ENCODE results near the gene SNRNP200.

SNRNP200 gene

GRCh38 chr2:96249654-96250053, 55.7 kb downstream of the SNRNP200 start:
- no peak overlapping the region for H3K4me3 ChIP-seq (ENCODE audit: control insufficient read depth, low read depth, low read length)
- TF ChIP-seq CTCF (conservative IDR thresholded peaks at IDR 0.05; ENCODE audit: control insufficient read depth, insufficient read depth, low read depth, low read length), result no peak
- DNase-seq (ENCODE audit: low read depth), result peak; percentile 93

GRCh38 chr2:96248624-96249023, 56.7 kb downstream of the SNRNP200 start:
- no peak for TF ChIP-seq CTCF (conservative IDR thresholded peaks at IDR 0.05; ENCODE audit: control insufficient read depth, insufficient read depth, low read depth, low read length)
- H3K4me3 ChIP-seq (ENCODE audit: control insufficient read depth, low read depth, low read length), result no peak overlapping the region
- DNase-seq (ENCODE audit: low read depth), result no peak

- DNase-seq (ENCODE audit: low read depth), result no peak
- no peak overlapping the region for H3K4me3 ChIP-seq (ENCODE audit: control insufficient read depth, low read depth, low read length)
- TF ChIP-seq CTCF (conservative IDR thresholded peaks at IDR 0.05; ENCODE audit: control insufficient read depth, insufficient read depth, low read depth, low read length), result no peak
Observed at GRCh38 chr2:96247896-96248295, 57.5 kb downstream of the SNRNP200 start.

GRCh38 chr2:96247009-96247408, 58.3 kb downstream of the SNRNP200 start:
- no peak for TF ChIP-seq CTCF (conservative IDR thresholded peaks at IDR 0.05; ENCODE audit: control insufficient read depth, insufficient read depth, low read depth, low read length)
- no peak for DNase-seq (ENCODE audit: low read depth)
- no peak overlapping the region for H3K4me3 ChIP-seq (ENCODE audit: control insufficient read depth, low read depth, low read length)

GRCh38 chr2:96245609-96246390, 59.5 kb downstream of the SNRNP200 start:
- no peak for TF ChIP-seq CTCF (conservative IDR thresholded peaks at IDR 0.05; ENCODE audit: control insufficient read depth, insufficient read depth, low read depth, low read length)
- no peak overlapping the region for H3K4me3 ChIP-seq (ENCODE audit: control insufficient read depth, low read depth, low read length)
- peak; percentile 71 for DNase-seq (ENCODE audit: low read depth)

- TF ChIP-seq CTCF (conservative IDR thresholded peaks at IDR 0.05; ENCODE audit: control insufficient read depth, insufficient read depth, low read depth, low read length), result no peak
- no peak overlapping the region for H3K4me3 ChIP-seq (ENCODE audit: control insufficient read depth, low read depth, low read length)
- DNase-seq (ENCODE audit: low read depth), result no peak
Observed at GRCh38 chr2:96243843-96244242, 61.5 kb downstream of the SNRNP200 start.
